Mesenchymal stem cell (in vitro differentiated cells and primary cell): ENCODE results near the gene TPM2.

Source experiments
- DNase-seq: peaks from one replicate; pipeline ENCODE4 v3.0.0-alpha.2; 2013
- H2AFZ ChIP-seq: one replicate; pipeline ENCODE4 v1.6.1; 2013; ENCODE audit warnings: low read depth, mild to moderate bottlenecking, control low read depth, inconsistent platforms, low read length, moderate library complexity
- H2AK5ac ChIP-seq: 2 replicates; pipeline ENCODE4 v1.6.1; 2013; ENCODE audit warnings: low read length, moderate library complexity, mild to moderate bottlenecking, inconsistent platforms; ENCODE audit not compliant: severe bottlenecking
- H2BK120ac ChIP-seq: one replicate; pipeline ENCODE4 v1.6.1; 2013; ENCODE audit warnings: low read depth, mild to moderate bottlenecking, inconsistent platforms, low read length, moderate library complexity
- H2BK12ac ChIP-seq, 2 experiments: one replicate each; pipeline ENCODE4 v1.6.1; 2013; ENCODE audit warnings: inconsistent platforms in 2 of 2, low read length in 2 of 2, mild to moderate bottlenecking in 2 of 2, moderate library complexity in 2 of 2, control low read depth in 1 of 2
- H2BK15ac ChIP-seq: one replicate; pipeline ENCODE4 v1.6.1; 2013; ENCODE audit warnings: mild to moderate bottlenecking, low read depth, inconsistent platforms; ENCODE audit not compliant: poor library complexity, severe bottlenecking
- H2BK5ac ChIP-seq: 2 replicates; pipeline ENCODE4 v1.6.1; 2013; ENCODE audit warnings: low read depth, mild to moderate bottlenecking, low read length, control low read depth, inconsistent platforms; ENCODE audit not compliant: poor library complexity, severe bottlenecking
- H3K14ac ChIP-seq, 2 experiments: one replicate each; pipeline ENCODE4 v1.6.1; 2013; ENCODE audit warnings: inconsistent platforms in 2 of 2, low read length in 2 of 2, control low read depth in 1 of 2, mild to moderate bottlenecking in 1 of 2, moderate library complexity in 1 of 2
- H3K18ac ChIP-seq, 2 experiments: one replicate each; pipeline ENCODE4 v1.6.1; 2013; ENCODE audit warnings: inconsistent platforms in 2 of 2, low read length in 2 of 2, control low read depth in 1 of 2, low read depth in 1 of 2, mild to moderate bottlenecking in 1 of 2
- H3K23ac ChIP-seq, 2 experiments: one replicate each; pipeline ENCODE4 v1.6.1; 2013; ENCODE audit warnings: inconsistent platforms in 2 of 2, low read length in 2 of 2, mild to moderate bottlenecking in 2 of 2, moderate library complexity in 2 of 2, control low read depth in 1 of 2
- H3K27ac ChIP-seq: 2 replicates; pipeline ENCODE4 v1.5.1; 2013; ENCODE audit warnings: mild to moderate bottlenecking, moderate library complexity, low read length, control low read depth, inconsistent platforms; ENCODE audit not compliant: poor library complexity, severe bottlenecking
- H3K27me3 ChIP-seq, 2 experiments: 2 replicates each; pipeline versions ENCODE4 v1.6.1 to v1.7.0; 2013; ENCODE audit warnings: low read length in 2 of 2, mild to moderate bottlenecking in 2 of 2, moderate library complexity in 2 of 2, control low read depth in 1 of 2, inconsistent platforms in 1 of 2; ENCODE audit not compliant: control insufficient read depth in 1 of 2, insufficient read depth in 1 of 2
- H3K36me3 ChIP-seq, 2 experiments: 2 replicates each; pipeline versions ENCODE4 v1.6.1 to v1.7.0; 2013; ENCODE audit warnings: low read length in 2 of 2, control low read depth in 1 of 2, inconsistent platforms in 1 of 2, low read depth in 1 of 2, mild to moderate bottlenecking in 1 of 2; ENCODE audit not compliant: insufficient read depth in 2 of 2, control insufficient read depth in 1 of 2
- H3K4ac ChIP-seq, 2 experiments: one replicate each; pipeline ENCODE4 v1.6.1; 2013; ENCODE audit warnings: inconsistent platforms in 2 of 2, low read length in 2 of 2, mild to moderate bottlenecking in 2 of 2, moderate library complexity in 2 of 2, control low read depth in 1 of 2, low read depth in 1 of 2
- H3K4me1 ChIP-seq: 2 replicates; pipeline ENCODE4 v1.6.1; 2013; ENCODE audit warnings: low read depth, low read length, control low read depth; ENCODE audit not compliant: control insufficient read depth, insufficient read depth
- H3K4me2 ChIP-seq: 2 replicates; pipeline ENCODE4 v1.6.1; 2013; ENCODE audit warnings: low read length, mild to moderate bottlenecking, inconsistent platforms; ENCODE audit not compliant: poor library complexity, severe bottlenecking
- H3K4me3 ChIP-seq, 2 experiments: 2 replicates each; pipeline versions ENCODE4 v1.5.1 to v1.7.0; 2013; ENCODE audit warnings: low read length in 2 of 2, mild to moderate bottlenecking in 2 of 2, control low read depth in 1 of 2, low read depth in 1 of 2; ENCODE audit not compliant: insufficient read depth in 1 of 2
- H3K79me1 ChIP-seq: replicated peaks from 2 replicates; pipeline ENCODE4 v1.6.1; 2013; ENCODE audit warnings: mild to moderate bottlenecking, control low read depth, low read length, inconsistent platforms; ENCODE audit not compliant: poor library complexity, severe bottlenecking
- H3K9ac ChIP-seq: 2 replicates; pipeline ENCODE4 v1.7.0; 2013; ENCODE audit warnings: mild to moderate bottlenecking, low read length, moderate library complexity
- H3K9me3 ChIP-seq: 2 replicates; pipeline ENCODE4 v1.7.0; 2013; ENCODE audit warnings: mild to moderate bottlenecking, low read length; ENCODE audit not compliant: control insufficient read depth
- H4K8ac ChIP-seq: one replicate; pipeline ENCODE4 v1.6.1; 2013; ENCODE audit warnings: inconsistent platforms, mild to moderate bottlenecking, low read length, moderate library complexity
- H4K91ac ChIP-seq: one replicate; pipeline ENCODE4 v1.6.1; 2013; ENCODE audit warnings: mild to moderate bottlenecking, low read length, inconsistent platforms
- WGBS: methylation state at CpG from one replicate; pipeline ENCODE4 v1.1.7; 2013; ENCODE audit warnings: mixed read lengths; 5-methylcytosine and 5-hydroxymethylcytosine counted together

The TPM2 gene

DNA sequence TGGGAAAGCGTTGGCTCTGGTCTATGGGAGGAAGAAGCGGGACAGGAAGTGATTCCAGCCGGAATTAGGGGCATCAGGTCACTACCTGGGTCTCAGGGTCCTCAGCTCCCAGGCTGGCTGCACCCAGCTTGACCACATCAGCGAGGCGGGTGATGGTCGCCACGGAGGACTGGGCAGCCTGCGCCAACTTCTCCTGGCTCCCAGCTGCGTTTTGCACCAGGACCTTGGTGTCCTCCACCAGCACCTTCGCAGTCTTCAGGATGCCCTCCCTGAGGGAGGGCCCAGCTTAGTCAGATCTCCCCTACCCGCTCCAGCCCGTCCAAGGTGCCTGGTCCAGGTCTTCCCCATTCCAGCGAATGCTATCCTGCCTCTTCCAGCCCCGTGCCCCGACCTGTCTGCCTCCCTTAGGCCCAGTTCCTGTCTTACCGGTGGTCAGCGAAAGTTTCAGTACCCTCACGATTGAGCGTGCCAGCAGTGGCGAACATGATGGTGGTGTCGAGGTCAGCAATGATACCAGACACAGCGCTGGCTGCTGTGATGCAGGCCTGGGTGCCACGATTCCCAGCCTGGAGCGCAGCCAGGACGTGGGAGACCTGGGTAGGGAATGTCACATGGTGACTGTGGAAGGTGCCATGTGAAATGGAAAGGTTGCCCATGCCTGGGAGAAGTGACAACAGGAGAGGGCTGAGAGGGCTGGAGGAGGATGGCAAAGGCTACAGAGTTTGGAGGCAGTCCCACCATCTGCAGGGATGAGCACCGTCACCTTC, 14.4 kb upstream of the TPM2 start:
- Histone ChIP-seq H3K18ac (no peak overlapping the region), H3K9me3 (no peaks in the 10 kb centered on the region), H2BK15ac (no peak overlapping the region), H3K27me3 (no peaks in the 10 kb centered on the region), H2BK120ac (no peak overlapping the region), H4K91ac (no peak overlapping the region), H3K4me2 (no peak overlapping the region), H3K79me1 (peaks cover 39% of the 10 kb centered on the region), H3K27ac (no peak overlapping the region), H2BK12ac (no peak overlapping the region), H3K23ac (no peak overlapping the region), H3K4me1 (no peaks in the 10 kb centered on the region), H3K4ac (no peak overlapping the region), H3K14ac (no peak overlapping the region), H3K36me3 (peaks cover 82 to 98% of the 10 kb centered on the region in 2 experiments), H2AK5ac (no peak overlapping the region), H3K4me3 (no peak overlapping the region), H4K8ac (no peak overlapping the region), H2AFZ (no peak overlapping the region), H3K9ac (no peak overlapping the region), H2BK5ac (no peak overlapping the region)
- WGBS: over 99% methylated on average over 26 of the region's 26 CpGs
- DNase-seq: no peak

DNA sequence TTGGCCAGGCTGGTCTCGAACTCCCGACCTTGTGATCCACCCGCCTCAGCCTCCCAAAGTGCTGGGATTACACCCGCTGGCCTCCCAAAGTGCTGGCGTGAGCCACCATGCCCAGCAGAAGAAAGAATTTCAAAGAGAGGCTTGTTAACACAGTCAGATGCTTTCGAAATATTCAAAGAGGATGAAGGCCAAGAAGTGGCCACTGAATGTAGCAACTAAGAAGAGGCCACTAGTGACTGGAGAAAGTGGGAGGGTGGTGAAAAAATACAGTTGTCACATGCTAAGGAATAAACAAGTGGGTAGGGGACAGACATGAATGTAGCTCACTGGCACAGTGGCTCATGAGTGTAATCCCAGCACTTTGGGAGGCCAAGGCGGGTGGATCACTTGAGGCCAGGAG, 13.0 kb upstream of the TPM2 start:
- Histone ChIP-seq H3K4me2 (no peak overlapping the region), H3K36me3 (peaks cover 88 to 98% of the 10 kb centered on the region in 2 experiments), H2AK5ac (no peak overlapping the region), H2BK5ac (no peak overlapping the region), H4K8ac (no peak overlapping the region), H3K4me3 (no peak overlapping the region), H3K9ac (no peak overlapping the region), H2BK15ac (no peak overlapping the region), H3K18ac (no peak overlapping the region), H3K4ac (no peak overlapping the region), H2BK120ac (no peak overlapping the region), H3K27me3 (no peaks in the 10 kb centered on the region), H3K9me3 (no peaks in the 10 kb centered on the region), H3K23ac (no peak overlapping the region), H3K27ac (no peak overlapping the region), H4K91ac (no peak overlapping the region), H3K79me1 (peaks cover 34% of the 10 kb centered on the region), H3K14ac (no peak overlapping the region), H2BK12ac (no peak overlapping the region), H3K4me1 (no peaks in the 10 kb centered on the region), H2AFZ (no peak overlapping the region)
- over 99% methylated on average over 6 of the region's 7 CpGs for WGBS
- no peak for DNase-seq

DNA sequence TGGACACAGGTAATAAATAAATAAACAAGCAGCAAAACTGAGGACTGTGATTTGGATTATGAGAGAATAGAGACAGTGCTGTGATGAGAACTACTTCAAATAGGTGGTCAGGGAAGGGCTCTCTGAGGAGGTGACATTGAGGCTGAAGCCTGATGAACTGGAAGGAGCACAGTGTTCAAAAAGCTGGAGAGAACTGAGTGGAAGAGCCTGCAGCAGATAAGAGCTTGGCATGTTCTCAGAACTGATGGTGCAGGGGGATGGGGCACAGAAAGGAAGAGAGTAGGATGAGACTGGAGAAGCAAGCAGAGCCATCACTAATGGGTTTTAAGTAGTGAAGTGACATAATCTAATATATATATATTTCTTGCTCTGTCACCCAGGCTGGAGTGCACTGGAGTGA, 11.2 kb upstream of the TPM2 start:
- Histone ChIP-seq H3K23ac (no peak overlapping the region), H3K14ac (no peak overlapping the region), H4K8ac (no peak overlapping the region), H2BK12ac (no peak overlapping the region), H3K9ac (no peak overlapping the region), H2BK120ac (no peak overlapping the region), H4K91ac (no peak overlapping the region), H2AFZ (no peak overlapping the region), H3K27ac (no peak overlapping the region), H2BK5ac (no peak overlapping the region), H3K36me3 (peaks cover 88 to 98% of the 10 kb centered on the region in 2 experiments), H3K4ac (no peak overlapping the region), H2AK5ac (no peak overlapping the region), H3K4me2 (no peak overlapping the region), H3K4me1 (no peaks in the 10 kb centered on the region), H3K9me3 (no peaks in the 10 kb centered on the region), H2BK15ac (no peak overlapping the region), H3K27me3 (no peaks in the 10 kb centered on the region), H3K4me3 (no peak overlapping the region), H3K79me1 (peaks cover 20% of the 10 kb centered on the region), H3K18ac (no peak overlapping the region)
- DNase-seq: no peak

DNA sequence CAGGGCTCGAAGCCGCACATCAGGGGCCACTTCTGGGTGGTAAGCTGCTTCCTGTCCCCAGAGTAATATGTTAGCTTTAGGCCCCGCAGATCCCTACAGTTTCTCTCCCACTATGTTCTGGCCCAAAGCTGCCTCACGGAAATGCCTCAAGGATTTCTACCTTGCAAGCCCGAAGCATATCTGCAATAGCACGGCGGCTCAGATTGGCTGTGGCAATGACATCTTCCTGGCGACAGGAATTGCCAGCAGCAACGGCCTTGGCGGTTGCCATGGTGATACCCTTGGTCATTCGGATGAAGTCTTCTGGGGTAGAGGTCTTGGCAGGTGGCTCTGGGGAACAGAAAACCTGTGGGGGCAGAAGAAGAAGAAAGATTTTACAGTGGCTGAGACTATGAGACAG, 10.3 kb upstream of the TPM2 start:
- H3K36me3 ChIP-seq: peaks cover 85 to 94% of the 10 kb centered on the region in 2 experiments
- H3K14ac ChIP-seq: no peak overlapping the region
- H2BK120ac ChIP-seq: no peak overlapping the region
- H4K91ac ChIP-seq: no peak overlapping the region
- H3K27me3 ChIP-seq: no peaks in the 10 kb centered on the region
- no peak overlapping the region for H2AFZ ChIP-seq
- H3K4ac ChIP-seq: no peak overlapping the region
- no peak overlapping the region for H2AK5ac ChIP-seq
- H3K27ac ChIP-seq: no peak overlapping the region
- no peak overlapping the region for H2BK12ac ChIP-seq
- H3K4me3 ChIP-seq: no peak overlapping the region
- H3K18ac ChIP-seq: no peak overlapping the region
- H3K4me2 ChIP-seq: no peak overlapping the region
- H3K4me1 ChIP-seq: no peaks in the 10 kb centered on the region
- no peak overlapping the region for H2BK5ac ChIP-seq
- no peak overlapping the region for H3K23ac ChIP-seq
- H2BK15ac ChIP-seq: no peak overlapping the region
- no peak overlapping the region for H3K9ac ChIP-seq
- H3K79me1 ChIP-seq: peaks cover 15% of the 10 kb centered on the region
- WGBS: 92% methylated on average over 11 of the region's 11 CpGs
- no peaks in the 10 kb centered on the region for H3K9me3 ChIP-seq
- no peak for DNase-seq
- no peak overlapping the region for H4K8ac ChIP-seq
